Kidney (tissue), 14 donors: ENCODE results near the gene PLEKHH1. TPM values are rescaled to one million over a fixed set of nuclear protein-coding genes. Genes with fewer than 3 reads are reported as not detected.

Experiments used
- DNase-seq, 5 donors: peaks; one replicate each; pipeline ENCODE4 v3.0.0-alpha.2; 2013 to 2020
- FAIRE-seq: peaks from 2 replicates; lab custom pipeline; 2012; peaks lifted over from hg19 to GRCh38; lab: Jason Lieb, UNC
- H3K27ac ChIP-seq, 2 donors: one replicate each; pipeline ENCODE4 v1.7.0; 2013; ENCODE audit warnings: low read depth in 2 of 2, low read length in 2 of 2, inconsistent platforms in 1 of 2
- H3K27me3 ChIP-seq: one replicate; pipeline ENCODE4 v1.7.1; 2013; ENCODE audit warnings: low read length, inconsistent platforms; ENCODE audit not compliant: control insufficient read depth, insufficient read depth
- H3K36me3 ChIP-seq, 3 donors: one replicate each; pipeline versions ENCODE4 v1.7.0 to v1.7.1; 2013; ENCODE audit warnings: low read length in 3 of 3, control low read depth in 1 of 3, inconsistent platforms in 1 of 3; ENCODE audit not compliant: insufficient read depth in 3 of 3, control insufficient read depth in 2 of 3
- H3K4me1 ChIP-seq, 3 donors: one replicate each; pipeline versions ENCODE4 v1.7.0 to v1.7.1; 2013; ENCODE audit warnings: low read length in 3 of 3, inconsistent platforms in 1 of 3, low read depth in 1 of 3; ENCODE audit not compliant: control insufficient read depth in 2 of 3, insufficient read depth in 2 of 3
- H3K4me3 ChIP-seq, 3 donors: one replicate each; pipeline versions ENCODE4 v1.7.0 to v1.8.1; 2013; ENCODE audit warnings: low read length in 3 of 3, control low read depth in 1 of 3, inconsistent platforms in 1 of 3
- H3K9ac ChIP-seq, 3 donors: one replicate each; pipeline versions ENCODE4 v1.7.0 to v1.7.1; 2013; ENCODE audit warnings: low read length in 3 of 3, control low read depth in 1 of 3, inconsistent platforms in 1 of 3
- H3K9me3 ChIP-seq, 3 donors: one replicate each; pipeline versions ENCODE4 v1.7.0 to v1.7.1; 2013; ENCODE audit warnings: low read length in 3 of 3, control low read depth in 1 of 3, inconsistent platforms in 1 of 3; ENCODE audit not compliant: control insufficient read depth in 2 of 3, insufficient read depth in 1 of 3
- CTCF ChIP-seq: IDR thresholded peaks from 3 replicates; pipeline ENCODE4 v1.5.1; 2012; ENCODE audit warnings: mild to moderate bottlenecking, moderate library complexity, borderline replicate concordance; ENCODE audit not compliant: insufficient read depth; ENCODE audit errors: extremely low read depth
- intact Hi-C: fragments of 100-400 bp; cut with DNase I; formaldehyde crosslinking; loops from one replicate; pipeline ENCODE4 v1.11.1; 2022
- polyA plus RNA-seq: library from polyadenylated mRNA; stranded (reverse); fragments of 350-450 nt; fragmentation: Illumina TruSeq; extraction: RNeasy Lipid Tissue Mini Kit (QIAGEN cat#74804); gene quantifications from one replicate; pipeline ENCODE4 v1.2.3, GENCODE V29; 2014; ENCODE audit warnings: low read depth, low replicate concordance; ENCODE audit not compliant: insufficient read depth
- total RNA-seq: library from RNA; stranded (reverse); fragmentation: NEBNext Ultra II Directional; extraction: Animal tissue kit (Norgen Biotek cat#: 25700); gene quantifications from one replicate; pipeline ENCODE4 v1.2.1, GENCODE V29; 2021
- donor health status: control.
- donor health status: control.
- donor health status: control.
- donor health status: control.
- donor health status: control.
- donor health status: DM: yes; HTN: yes; CAD: no.
- donor health status: Normal renal cell carcinoma (clear cell type).

The PLEKHH1 gene
- total and polyA plus RNA-seq, 2 donors from 2014 or later = 9.1 to 26.2 TPM

GRCh38 chr14:67627519-67627918 is 94.4 kb downstream of the PLEKHH1 start:
- intact Hi-C loops = no loop called here
- Histone ChIP-seq H3K9ac (no peak overlapping the region), H3K4me3 (no peak overlapping the region), H3K36me3 (no peaks in the 10 kb centered on the region), H3K9me3 (no peaks in the 10 kb centered on the region), H3K27ac (no peak overlapping the region), H3K4me1 (peaks cover 0 to 3% (median 0%) of the 10 kb centered on the region in 3 donors), H3K27me3 (no peaks in the 10 kb centered on the region)
- no peak for FAIRE-seq
- TF ChIP-seq CTCF = no peak
- DNase-seq = no peak

GRCh38 chr14:67630186-67630585 is 97.1 kb downstream of the PLEKHH1 start:
- H3K9ac ChIP-seq = no peak overlapping the region
- H3K27ac ChIP-seq = no peak overlapping the region
- FAIRE-seq (no peak), DNase-seq (no peak)
- TF ChIP-seq CTCF = no peak
- H3K9me3 ChIP-seq = no peaks in the 10 kb centered on the region
- H3K4me3 ChIP-seq = no peak overlapping the region
- intact Hi-C loops = no loop called here
- peaks cover 0 to 3% (median 0%) of the 10 kb centered on the region in 3 donors for H3K36me3 ChIP-seq
- H3K4me1 ChIP-seq = peaks cover 0 to 3% (median 0%) of the 10 kb centered on the region in 3 donors
- H3K27me3 ChIP-seq = no peaks in the 10 kb centered on the region

GRCh38 chr14:67630938-67631337 is 97.8 kb downstream of the PLEKHH1 start:
- H3K9me3 ChIP-seq = no peaks in the 10 kb centered on the region
- H3K36me3 ChIP-seq = peaks cover 0 to 3% (median 0%) of the 10 kb centered on the region in 3 donors
- intact Hi-C loops = no loop called here
- H3K27me3 ChIP-seq = no peaks in the 10 kb centered on the region
- no peak for TF ChIP-seq CTCF
- H3K4me3 ChIP-seq = no peak overlapping the region
- peaks cover 0 to 3% (median 0%) of the 10 kb centered on the region in 3 donors for H3K4me1 ChIP-seq
- DNase-seq (no peak), FAIRE-seq (no peak)
- no peak overlapping the region for H3K9ac ChIP-seq
- H3K27ac ChIP-seq = no peak overlapping the region
